ENCODE results near the gene WNT3. TPM values are rescaled to one million over a fixed set of nuclear protein-coding genes. Genes with fewer than 3 reads are reported as not detected.

WNT3 gene
- total and polyA plus RNA-seq, 4 donors = 0.19 to 4.3 (median 2.7) TPM

GRCh38 chr17:46771561-46772474 is 46.7 kb downstream of the WNT3 start:
- TF ChIP-seq JUND (IDR thresholded peaks at IDR 0.05) (no peak), YY1 (IDR thresholded peaks at IDR 0.05) (no peak), ATF3 (IDR thresholded peaks at IDR 0.05) (no peak), FOXA1 (IDR thresholded peaks at IDR 0.05) (no peak), FOXA2 (IDR thresholded peaks at IDR 0.05) (no peak), EGR1 (IDR thresholded peaks at IDR 0.05; ENCODE audit: low read depth in 2 of 2) (peak in 1 of 2 donors; percentile 38), MAX (IDR thresholded peaks at IDR 0.05) (no peak), HNF4G (IDR thresholded peaks at IDR 0.05) (peak; percentile 58), HNF4A (conservative IDR thresholded peaks at IDR 0.05) (peak; percentile 82 to 86), GABPA (IDR thresholded peaks at IDR 0.05 in 1 of 2, conservative IDR thresholded peaks at IDR 0.05 in 1 of 2) (peak in 1 of 2 donors; percentile 22), REST (IDR thresholded peaks at IDR 0.05) (peak; percentile 38), TAF1 (conservative IDR thresholded peaks at IDR 0.05) (no peak), RXRA (IDR thresholded peaks at IDR 0.05) (peak; percentile 61 to 62), SP1 (IDR thresholded peaks at IDR 0.05) (peak; percentile 77), RAD21 (IDR thresholded peaks at IDR 0.05) (no peak), ZBTB33 (IDR thresholded peaks at IDR 0.05) (no peak), CTCF (IDR thresholded peaks at IDR 0.05; ENCODE audit: low read depth, low read length, missing input control) (no peak)
- no peak for DNase-seq (ENCODE audit: low spot score)
- WGBS = under 1% methylated on average over 133 of the region's 135 CpGs
- peak overlapping the region; percentile 26 to 80 (median 78) for H3K4me3 ChIP-seq (ENCODE audit: low read depth in 1 of 3, low read length in 3 of 3)
- no peaks in the 10 kb centered on the region for H3K9me3 ChIP-seq (ENCODE audit: control insufficient read depth in 4 of 4, low read length in 3 of 4)
- peak overlapping the region; percentile 85 to 90 for H3K27ac ChIP-seq (ENCODE audit: low read depth in 1 of 2, low read length in 2 of 2)
- no peaks in the 10 kb centered on the region for H3K27me3 ChIP-seq (ENCODE audit: control insufficient read depth in 4 of 4, insufficient read depth in 4 of 4, low read length in 3 of 4)
- H3K36me3 ChIP-seq (ENCODE audit: control insufficient read depth in 4 of 4, insufficient read depth in 3 of 4, low read depth in 1 of 4, low read length in 3 of 4) = peaks cover 0 to 2% (median 0%) of the 10 kb centered on the region in 4 donors
- peak overlapping the region in 1 of 2 donors; percentile 37 for H3K9ac ChIP-seq (ENCODE audit: low read depth in 1 of 2, low read length in 2 of 2)
- H3K4me1 ChIP-seq (ENCODE audit: control insufficient read depth in 4 of 4, insufficient read depth in 4 of 4, low read length in 3 of 4) = peaks cover 10 to 21% (median 17%) of the 10 kb centered on the region in 4 donors
